ENCODE data around the gene CLTRN.
"Not testable (repeated sequence)": the region's sequence is repeated elsewhere in the genome, so short reads cannot be mapped to it uniquely, and the experiment has no call there.

The CLTRN gene

GRCh38 chrX:15647510-15647909 lies 17.1 kb downstream of the CLTRN start:
- not testable (repeated sequence) for FAIRE-seq

- no peak for FAIRE-seq
Observed at GRCh38 chrX:15646543-15646942, 18.1 kb downstream of the CLTRN start.

- FAIRE-seq: no peak
Observed at GRCh38 chrX:15646031-15646430, 18.6 kb downstream of the CLTRN start.

GRCh38 chrX:15645266-15645665 lies 19.3 kb downstream of the CLTRN start:
- FAIRE-seq: no peak

- no peak for FAIRE-seq
Observed at GRCh38 chrX:15644560-15644872, 20.1 kb downstream of the CLTRN start.

- FAIRE-seq: no peak
Observed at GRCh38 chrX:15643786-15644559, 20.6 kb downstream of the CLTRN start.

GRCh38 chrX:15631637-15632036 lies 33.0 kb downstream of the CLTRN start:
- no peak for FAIRE-seq

- no peak for FAIRE-seq
Observed at GRCh38 chrX:15623054-15623453, 41.6 kb downstream of the CLTRN start.

- FAIRE-seq: no peak
Observed at GRCh38 chrX:15619053-15619755, 45.4 kb downstream of the CLTRN start.

- no peak for FAIRE-seq
Observed at GRCh38 chrX:15617111-15617510, 47.5 kb downstream of the CLTRN start.

- no peak for FAIRE-seq
Observed at GRCh38 chrX:15616531-15616930, 48.1 kb downstream of the CLTRN start.

GRCh38 chrX:15607067-15607466 lies 57.5 kb downstream of the CLTRN start:
- no peak for FAIRE-seq

GRCh38 chrX:15606136-15606535 lies 58.5 kb downstream of the CLTRN start:
- no peak for FAIRE-seq

- FAIRE-seq: no peak
Observed at GRCh38 chrX:15605226-15605625, 59.4 kb downstream of the CLTRN start.

GRCh38 chrX:15602761-15603160 lies 61.8 kb downstream of the CLTRN start:
- FAIRE-seq: no peak

- no peak for FAIRE-seq
Observed at GRCh38 chrX:15601932-15602331, 62.7 kb downstream of the CLTRN start.

- FAIRE-seq: no peak
Observed at GRCh38 chrX:15600745-15601144, 63.9 kb downstream of the CLTRN start, which contains the start of gene ACE2. Gene ACE2, minus strand, starts transcription at chrX:15600960. Its CDS starts 49 bp downstream, at chrX:15600911.

- FAIRE-seq: no peak
Observed at GRCh38 chrX:15600049-15600448, 64.6 kb downstream of the CLTRN start.

- no peak for FAIRE-seq
Observed at GRCh38 chrX:15599461-15599860, 65.1 kb downstream of the CLTRN start.

- no peak for FAIRE-seq
Observed at GRCh38 chrX:15598026-15598425, 66.6 kb downstream of the CLTRN start.

GRCh38 chrX:15594371-15594770 lies 70.2 kb downstream of the CLTRN start:
- no peak for FAIRE-seq

GRCh38 chrX:15579778-15580747 lies 84.5 kb downstream of the CLTRN start:
- FAIRE-seq: no peak

Measured in endometrium (tissue), 2 donors.